H1 (cell line): ENCODE data around the gene TFDP1. TPM values are rescaled to one million over a fixed set of nuclear protein-coding genes. Genes with fewer than 3 reads are reported as not detected.

Experiments
- NANOG ChIP-seq: IDR thresholded peaks from 2 replicates; pipeline ENCODE4 v1.6.1; 2011; ENCODE audit warnings: low read length, low read depth, mild to moderate bottlenecking, inconsistent platforms; ENCODE audit not compliant: insufficient read depth, poor library complexity, severe bottlenecking
- POU5F1 ChIP-seq: IDR thresholded peaks from 2 replicates; pipeline ENCODE4 v1.6.1; 2011; ENCODE audit warnings: low read depth, mild to moderate bottlenecking, low read length, moderate library complexity
- RFX5 ChIP-seq: IDR thresholded peaks from 2 replicates; pipeline ENCODE4 v1.6.1; 2011; ENCODE audit warnings: low read depth, low read length, improper control_type of control experiment, borderline replicate concordance
- SUZ12 ChIP-seq: fragments of 200-600 bp; sonication (generic); IDR thresholded peaks from 2 replicates; pipeline ENCODE4 v1.6.1; 2012; ENCODE audit warnings: mild to moderate bottlenecking, inconsistent platforms, low read length, moderate library complexity, mixed read lengths
- TBP ChIP-seq: IDR thresholded peaks from 2 replicates; pipeline ENCODE4 v1.6.1; 2011; ENCODE audit warnings: low read depth, low read length, improper control_type of control experiment
- YY1 ChIP-seq: IDR thresholded peaks from 2 replicates; pipeline ENCODE4 v1.6.1; 2011; ENCODE audit warnings: low read depth, mild to moderate bottlenecking, low read length
- polyA plus RNA-seq, 7 experiments: library from polyadenylated mRNA; depleted of rRNA in 3 of 7; stranded (reverse) in 5 of 7; unstranded in 2 of 7; fragments of >200 nt in 5 of 7; fragments of 200-250 nt in 2 of 7; gene quantifications; 1 replicate in 5 of 7; 2 replicates in 1 of 7; 4 replicates in 1 of 7; pipeline versions ENCODE4 v1.2.1 to v1.2.3, GENCODE V29; 2011 to 2013; ENCODE audit warnings: missing spikeins in 2 of 7, mixed read lengths in 2 of 7
- total RNA-seq: library from RNA; stranded (reverse); fragmentation: NEBNext Ultra II Directional; extraction: Animal tissue kit (Norgen Biotek cat#: 25700); gene quantifications from 2 replicates; pipeline ENCODE4 v1.2.1, GENCODE V29; 2021

The TFDP1 gene
- total and polyA plus RNA-seq, 2 of the 8 experiments (the other 6 are each of a cell fraction or from before 2014, with no cell fraction given): 43.6 to 81.9 TPM

- TF ChIP-seq TBP (no peak), POU5F1 (no peak), RFX5 (no peak), NANOG (no peak), YY1 (no peak), SUZ12 (no peak)
Measured at GRCh38 chr13:113635048-113635420, 50.5 kb downstream of the TFDP1 start (continued).
